Caco-2 (cell line): ENCODE results near the gene PRSS22. TPM values are rescaled to one million over a fixed set of nuclear protein-coding genes. Genes with fewer than 3 reads are reported as not detected.

ENCODE experiments used
- BruUV-seq: library from RNA; stranded (reverse); fragments of 400-500 nt; replicated peaks from 2 replicates; lab custom pipeline; 2021; lab: Mats Ljungman, UMichigan
- CTCF ChIA-PET: fragments of 300-600 bp; sonication (Branson Sonifier 250); formaldehyde crosslinking; loops from one replicate; lab custom pipeline; 2022; ENCODE audit warnings: antibody characterized with exemption; lab: Charles Lee
- POLR2A ChIA-PET: fragments of 300-600 bp; sonication (Branson Sonifier 250); formaldehyde crosslinking; loops from one replicate; lab custom pipeline; 2022; ENCODE audit warnings: antibody characterized with exemption; lab: Charles Lee
- DNase-seq, 2 experiments: peaks; one replicate each; pipeline versions ENCODE4 v3.0.0 to v3.0.0-alpha.2; 2020 to 2022
- H3K27me3 ChIP-seq: replicated peaks from 2 replicates; pipeline ENCODE4 v1.6.0; 2011; ENCODE audit warnings: low read length; ENCODE audit not compliant: control insufficient read depth, insufficient read depth
- H3K36me3 ChIP-seq: 2 replicates; pipeline ENCODE4 v1.5.1; 2011; ENCODE audit warnings: low read length; ENCODE audit not compliant: control insufficient read depth, insufficient read depth
- H3K4me1 ChIP-seq: fragments of 250-450 bp; sonication (Bioruptor Pico); 2 replicates; pipeline ENCODE4 v1.5.1; 2020; ENCODE audit warnings: mild to moderate bottlenecking
- H3K4me3 ChIP-seq: 2 replicates; pipeline ENCODE4 v1.5.1; 2011; ENCODE audit warnings: low read depth, mild to moderate bottlenecking, control low read depth, low read length
- H3K9me3 ChIP-seq: fragments of 250-450 bp; sonication (Bioruptor Pico); 2 replicates; pipeline ENCODE4 v1.5.1; 2020; ENCODE audit warnings: mild to moderate bottlenecking, moderate library complexity
- H3K27ac Mint-ChIP-seq: one replicate; pipeline ENCODE4 v1.8.0; 2022; ENCODE audit warnings: mixed read lengths; ENCODE audit not compliant: unreplicated experiment
- H3K27me3 Mint-ChIP-seq: one replicate; pipeline ENCODE4 v1.8.0; 2022; ENCODE audit warnings: mixed read lengths; ENCODE audit not compliant: insufficient read depth, unreplicated experiment
- H3K36me3 Mint-ChIP-seq: one replicate; pipeline ENCODE4 v1.8.0; 2022; ENCODE audit warnings: mild to moderate bottlenecking, mixed read lengths; ENCODE audit not compliant: insufficient read depth, unreplicated experiment
- H3K4me1 Mint-ChIP-seq: one replicate; pipeline ENCODE4 v1.8.0; 2022; ENCODE audit warnings: low read depth, mixed read lengths; ENCODE audit not compliant: unreplicated experiment
- H3K4me3 Mint-ChIP-seq: one replicate; pipeline ENCODE4 v1.8.0; 2022; ENCODE audit warnings: mild to moderate bottlenecking, moderate library complexity, mixed read lengths; ENCODE audit not compliant: unreplicated experiment
- H3K9me3 Mint-ChIP-seq: one replicate; pipeline ENCODE4 v1.8.0; 2022; ENCODE audit warnings: mixed read lengths; ENCODE audit not compliant: unreplicated experiment
- intact Hi-C: fragments of 100-400 bp; cut with micrococcal nuclease; formaldehyde crosslinking; loops from one replicate; pipeline ENCODE4 v1.10.0; 2022; ENCODE audit not compliant: unreplicated experiment
- total RNA-seq: library from RNA; stranded (reverse); gene quantifications from 2 replicates; pipeline ENCODE4 v1.2.3, GENCODE V29; 2022
- TF ChIP-seq, protein P1 (sequence below), 2 experiments: fragments of 200-600 bp in 1 of 2; IDR thresholded peaks; 1 replicate in 1 of 2; 2 replicates in 1 of 2; pipeline versions ENCODE4 v1.5.1 to v1.8.0; 2011 to 2022; ENCODE audit warnings: antibody characterized with exemption in 1 of 2, control low read depth in 1 of 2, inconsistent platforms in 1 of 2, low read depth in 1 of 2, low read length in 1 of 2, mild to moderate bottlenecking in 1 of 2, moderate library complexity in 1 of 2; ENCODE audit not compliant: insufficient read depth in 1 of 2, severe bottlenecking in 1 of 2, unreplicated experiment in 1 of 2

Gene PRSS22
- total RNA-seq, 1 experiment from 2014 or later = 131 TPM

DNA sequence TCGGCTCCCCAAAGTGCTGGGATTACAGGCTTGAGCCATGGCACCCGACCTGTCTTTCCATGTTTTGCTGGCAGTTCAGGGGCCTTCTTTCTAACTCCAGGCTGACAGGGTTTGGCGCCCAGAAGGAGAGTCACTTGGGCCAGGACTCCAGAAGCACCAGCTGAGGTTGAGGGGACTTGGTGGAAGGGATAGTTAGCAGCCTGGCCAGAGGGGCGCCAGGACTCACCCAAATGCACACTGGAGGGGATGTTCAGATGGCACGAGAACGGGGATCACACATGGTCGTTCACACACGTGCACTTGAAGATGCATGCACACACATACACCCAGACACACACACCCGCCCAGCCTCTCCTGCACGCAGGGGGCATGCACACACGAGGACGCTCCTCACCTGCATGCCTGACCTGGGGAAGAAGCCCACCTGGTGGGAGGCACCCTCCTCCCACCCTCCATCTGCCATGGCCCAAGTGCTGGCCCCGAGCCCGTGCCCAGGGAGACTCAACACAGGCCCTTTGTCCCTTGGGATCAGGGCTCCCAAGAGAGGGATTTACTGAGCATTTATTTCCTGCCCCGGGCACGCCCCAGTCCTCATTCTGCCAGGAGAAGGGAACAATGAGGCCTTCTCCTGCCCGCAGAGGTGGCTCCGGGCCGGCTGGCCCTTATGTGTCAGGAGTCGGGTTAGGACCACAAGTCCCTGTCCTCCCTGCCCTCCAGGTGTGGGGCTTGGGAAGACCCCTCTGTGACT lies 43.2 kb downstream of the PRSS22 start:
- BruUV-seq = no TSS peak
- H3K27me3 ChIP-seq = no peaks in the 10 kb centered on the region

GRCh38 chr16:2813771-2814221 lies 44.2 kb downstream of the PRSS22 start:
- TF ChIP-seq, protein P1, sequence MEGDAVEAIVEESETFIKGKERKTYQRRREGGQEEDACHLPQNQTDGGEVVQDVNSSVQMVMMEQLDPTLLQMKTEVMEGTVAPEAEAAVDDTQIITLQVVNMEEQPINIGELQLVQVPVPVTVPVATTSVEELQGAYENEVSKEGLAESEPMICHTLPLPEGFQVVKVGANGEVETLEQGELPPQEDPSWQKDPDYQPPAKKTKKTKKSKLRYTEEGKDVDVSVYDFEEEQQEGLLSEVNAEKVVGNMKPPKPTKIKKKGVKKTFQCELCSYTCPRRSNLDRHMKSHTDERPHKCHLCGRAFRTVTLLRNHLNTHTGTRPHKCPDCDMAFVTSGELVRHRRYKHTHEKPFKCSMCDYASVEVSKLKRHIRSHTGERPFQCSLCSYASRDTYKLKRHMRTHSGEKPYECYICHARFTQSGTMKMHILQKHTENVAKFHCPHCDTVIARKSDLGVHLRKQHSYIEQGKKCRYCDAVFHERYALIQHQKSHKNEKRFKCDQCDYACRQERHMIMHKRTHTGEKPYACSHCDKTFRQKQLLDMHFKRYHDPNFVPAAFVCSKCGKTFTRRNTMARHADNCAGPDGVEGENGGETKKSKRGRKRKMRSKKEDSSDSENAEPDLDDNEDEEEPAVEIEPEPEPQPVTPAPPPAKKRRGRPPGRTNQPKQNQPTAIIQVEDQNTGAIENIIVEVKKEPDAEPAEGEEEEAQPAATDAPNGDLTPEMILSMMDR (IDR thresholded peaks at IDR 0.05; ENCODE audit: insufficient read depth in 1 of 2, low read depth in 1 of 2, low read length in 1 of 2, severe bottlenecking in 1 of 2, unreplicated experiment in 1 of 2) = no peak
- Histone ChIP-seq H3K27me3 (no peaks in the 10 kb centered on the region), H3K4me1 (peaks cover 10% of the 10 kb centered on the region), H3K4me3 (no peak overlapping the region), H3K9me3 (no peaks in the 10 kb centered on the region), H3K36me3 (no peaks in the 10 kb centered on the region)
- ChIA-PET CTCF (no interaction called here), POLR2A (no interaction called here)
- no TSS peak for BruUV-seq
- Mint-ChIP-seq H3K4me3 (no peak overlapping the region), H3K27me3 (no peaks in the 10 kb centered on the region), H3K27ac (no peak overlapping the region), H3K4me1 (peaks cover 4% of the 10 kb centered on the region), H3K9me3 (peaks cover 9% of the 10 kb centered on the region), H3K36me3 (peaks cover 3% of the 10 kb centered on the region)
- intact Hi-C loops = no loop called here
- DNase-seq = no peak

More for the DNA sequence above, 43.2 kb downstream of the PRSS22 start:
- H3K4me1 Mint-ChIP-seq = no peaks in the 10 kb centered on the region
- Histone ChIP-seq H3K4me1 (peaks cover 10% of the 10 kb centered on the region), H3K36me3 (no peaks in the 10 kb centered on the region), H3K4me3 (no peak overlapping the region), H3K9me3 (no peaks in the 10 kb centered on the region)
- POLR2A ChIA-PET = no interaction called here
- TF ChIP-seq, protein P1 (IDR thresholded peaks at IDR 0.05; ENCODE audit: insufficient read depth in 1 of 2, low read depth in 1 of 2, low read length in 1 of 2, severe bottlenecking in 1 of 2, unreplicated experiment in 1 of 2) = no peak
- H3K36me3 Mint-ChIP-seq = no peaks in the 10 kb centered on the region
- intact Hi-C loops = no loop called here
- CTCF ChIA-PET = no interaction called here
- no peak overlapping the region for H3K4me3 Mint-ChIP-seq
- H3K27ac Mint-ChIP-seq = no peak overlapping the region
- H3K27me3 Mint-ChIP-seq = no peaks in the 10 kb centered on the region
- DNase-seq = no peak
- H3K9me3 Mint-ChIP-seq = no peaks in the 10 kb centered on the region

DNA sequence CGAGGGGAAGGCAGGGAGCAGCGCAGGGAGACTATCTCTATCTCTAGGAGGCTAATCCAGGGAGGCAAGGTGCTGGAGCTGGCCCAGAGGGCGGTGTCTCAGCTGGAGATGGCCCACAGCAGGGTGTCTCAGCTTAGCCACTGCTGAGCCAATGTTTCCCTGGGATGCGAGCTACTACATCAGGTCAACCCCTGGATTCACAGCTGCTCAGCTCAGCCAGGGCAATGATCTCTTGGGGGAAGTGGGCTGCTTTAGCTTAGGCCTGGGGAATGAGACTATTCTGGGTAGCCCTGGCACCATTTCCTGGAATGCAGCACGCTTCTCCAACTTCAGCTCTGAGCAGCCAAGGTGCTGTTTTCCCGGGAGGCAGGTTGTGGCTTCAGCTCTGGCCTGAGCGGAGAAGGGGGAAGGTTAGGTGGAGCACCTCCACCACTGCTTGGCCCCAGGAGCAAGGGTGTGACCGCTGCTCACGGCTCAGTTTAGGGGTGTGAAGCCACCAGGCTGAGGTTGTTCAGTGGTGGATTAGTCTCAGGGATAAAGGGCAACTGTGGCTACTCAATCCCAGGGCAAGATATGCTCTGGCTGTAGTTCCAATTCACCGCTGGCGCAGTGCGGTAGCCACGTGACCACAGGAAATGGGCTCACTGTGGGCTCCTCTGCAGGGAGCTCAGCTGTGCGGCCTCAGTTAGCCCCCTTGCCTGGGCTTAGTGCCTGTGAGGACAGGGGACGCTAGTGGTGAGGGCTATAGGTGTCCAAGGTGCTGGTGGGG lies 46.1 kb downstream of the PRSS22 start:
- TF ChIP-seq, protein P1 (IDR thresholded peaks at IDR 0.05; ENCODE audit: insufficient read depth in 1 of 2, low read depth in 1 of 2, low read length in 1 of 2, severe bottlenecking in 1 of 2, unreplicated experiment in 1 of 2) = no peak
- Mint-ChIP-seq H3K4me3 (no peak overlapping the region), H3K27me3 (no peaks in the 10 kb centered on the region), H3K9me3 (peaks cover 27% of the 10 kb centered on the region), H3K36me3 (peaks cover 5% of the 10 kb centered on the region), H3K4me1 (peaks cover 6% of the 10 kb centered on the region), H3K27ac (no peak overlapping the region)
- Histone ChIP-seq H3K27me3 (no peaks in the 10 kb centered on the region), H3K36me3 (no peaks in the 10 kb centered on the region), H3K4me1 (peaks cover 10% of the 10 kb centered on the region), H3K4me3 (no peak overlapping the region), H3K9me3 (no peaks in the 10 kb centered on the region)
- intact Hi-C loops = no loop called here
- ChIA-PET CTCF (interaction anchor here (0.5 to 1.2 kb wide), 2 partner anchors 14 to 70 kb away, joined by 3 to 6 read pairs; partner anchors contain the start of gene PRSS41), POLR2A (no interaction called here)
- no TSS peak for BruUV-seq
- DNase-seq = no peak
